GDM1 (cell line): Measurements from ENCODE around the gene ACADM.
"Not testable (repeated sequence)": the region's sequence is repeated elsewhere in the genome, so short reads cannot be mapped to it uniquely, and the experiment has no call there.

Experiments
- DNase-seq: peaks from one replicate; lab custom pipeline; 2025; lab: John Stamatoyannopoulos, UW

ACADM gene

DNA sequence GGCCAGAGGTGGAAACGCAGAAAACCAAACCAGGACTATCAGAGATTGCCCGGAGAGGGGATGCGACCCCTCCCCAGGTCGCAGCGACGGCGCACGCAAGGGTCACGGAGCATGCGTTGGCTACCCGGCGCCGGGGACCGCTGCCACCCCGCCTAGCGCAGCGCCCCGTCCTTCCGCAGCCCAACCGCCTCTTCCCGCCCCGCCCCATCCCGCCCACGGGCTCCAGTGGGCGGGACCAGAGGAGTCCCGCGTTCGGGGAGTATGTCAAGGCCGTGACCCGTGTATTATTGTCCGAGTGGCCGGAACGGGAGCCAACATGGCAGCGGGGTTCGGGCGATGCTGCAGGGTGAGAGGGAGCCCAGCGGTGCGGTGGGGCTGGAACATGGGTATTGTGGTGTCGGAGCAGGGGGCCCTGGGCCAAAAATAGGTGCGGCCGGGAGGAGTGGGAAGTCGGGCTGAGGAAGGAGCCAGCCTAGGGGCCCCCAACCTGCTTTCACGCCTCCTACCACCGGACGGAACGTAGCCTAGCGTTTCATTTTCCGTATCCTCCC, at the start of gene ACADM:
Gene ACADM (plus strand): TSS at position 238 of the 551 bp plus-strand sequence. CDS start 79 bp downstream, at position 317.
- peak; percentile 84 for DNase-seq

- no peak for DNase-seq
These were observed 47.1 kb upstream of the ACADM start for GRCh38 chr1:75677443-75677842.

DNA sequence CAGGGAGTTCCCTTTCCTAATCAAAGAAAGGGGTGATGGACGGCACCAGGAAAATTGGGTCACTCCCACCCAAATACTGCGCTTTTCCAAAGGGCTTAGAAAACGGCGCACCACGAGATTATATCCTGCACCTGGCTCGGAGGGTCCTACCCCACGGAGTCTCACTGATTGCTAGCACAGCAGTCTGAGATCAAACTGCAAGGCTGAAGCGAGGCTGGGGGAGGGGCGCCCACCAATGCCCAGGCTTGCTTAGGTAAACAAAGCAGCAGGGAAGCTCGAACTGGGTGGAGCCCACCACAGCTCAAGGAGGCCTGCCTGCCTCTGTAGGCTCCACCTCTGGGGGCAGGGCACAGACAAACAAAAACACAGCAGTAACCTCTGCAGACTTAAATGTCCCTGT, 46.5 kb upstream of the ACADM start:
- DNase-seq: not testable (repeated sequence)

- DNase-seq: no peak
These were observed 34.0 kb upstream of the ACADM start for GRCh38 chr1:75690547-75690946.

DNA sequence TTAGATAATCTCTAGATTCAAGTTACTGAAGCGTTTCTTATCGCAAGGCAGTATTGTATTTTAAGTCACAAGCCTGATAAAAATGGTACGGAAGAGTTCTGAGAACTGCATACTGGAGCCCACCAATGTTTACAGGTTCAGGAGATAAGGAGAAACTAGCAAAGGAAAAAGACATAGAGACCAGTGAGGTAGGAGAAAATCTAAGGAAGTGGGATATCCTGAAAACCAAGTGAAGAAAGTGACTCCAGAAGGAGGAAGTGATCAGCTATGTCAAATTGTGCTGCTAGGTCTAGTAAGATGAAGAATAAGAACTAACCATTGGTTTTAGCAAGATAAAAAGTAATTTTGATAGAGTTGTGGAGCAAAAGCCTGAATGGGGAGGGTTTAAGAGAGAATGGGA, 31.0 kb upstream of the ACADM start:
- no peak for DNase-seq

- DNase-seq: no peak
These were observed 28.5 kb upstream of the ACADM start for GRCh38 chr1:75696000-75696399.

DNA sequence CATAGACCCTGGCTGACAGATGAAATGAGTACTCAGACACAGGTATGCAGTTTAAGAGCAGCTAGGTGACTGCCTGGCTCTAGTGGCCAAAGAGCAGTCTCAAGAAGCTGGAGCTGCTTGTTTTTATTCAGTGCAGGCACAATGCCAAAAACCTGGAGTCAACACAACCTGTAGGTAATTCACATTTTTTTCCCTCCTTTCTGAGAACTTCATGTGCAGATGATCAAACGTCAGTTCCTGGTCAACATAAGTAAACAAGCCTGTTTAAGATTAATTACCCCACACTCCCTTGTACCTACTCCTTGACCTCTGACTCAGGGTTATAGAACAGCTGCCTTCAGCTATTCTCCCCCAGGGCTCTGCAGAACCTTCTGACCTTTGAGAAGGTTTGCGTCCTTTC, 17.3 kb upstream of the ACADM start:
- no peak for DNase-seq

- DNase-seq: no peak
These were observed 15.6 kb upstream of the ACADM start for GRCh38 chr1:75708910-75709309.

DNA sequence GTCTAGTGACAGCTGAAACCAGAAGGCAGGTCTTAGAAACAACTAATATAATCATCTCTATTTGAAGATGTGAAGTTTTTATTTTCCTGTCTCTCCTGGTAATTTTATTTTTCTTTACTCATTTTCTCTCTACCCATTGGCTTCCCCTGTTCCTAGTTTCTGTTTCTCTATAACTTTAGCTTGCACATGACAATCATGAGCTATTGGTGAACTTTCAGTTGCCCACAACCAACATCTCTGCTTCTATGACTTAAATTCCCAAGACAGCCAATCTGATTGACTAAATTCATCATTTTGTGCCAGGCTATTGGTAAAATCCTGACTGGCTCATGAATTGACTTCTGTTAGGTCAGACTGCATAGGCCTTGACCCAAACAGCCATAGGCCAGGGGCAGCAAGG, 13.7 kb upstream of the ACADM start:
- DNase-seq: no peak

DNA sequence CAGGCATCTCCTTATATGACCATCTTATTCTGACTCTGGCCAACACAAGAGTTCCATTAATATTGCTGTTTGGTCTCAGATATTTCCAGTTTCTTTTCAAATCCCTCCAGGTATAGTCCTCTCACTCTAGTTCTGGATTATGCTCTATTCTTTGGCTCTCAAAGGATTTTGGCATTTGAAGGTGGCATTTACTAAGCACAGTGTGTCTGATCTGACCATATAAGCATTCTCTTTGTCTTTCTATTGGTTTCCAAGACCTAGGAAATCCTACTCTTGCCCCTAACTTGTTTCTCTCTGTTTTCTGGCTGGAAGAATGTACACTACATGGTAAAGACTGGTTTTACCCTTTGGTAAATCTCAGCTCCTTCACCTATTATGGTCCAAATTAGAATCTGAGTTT, 12.7 kb upstream of the ACADM start:
- DNase-seq: no peak

DNA sequence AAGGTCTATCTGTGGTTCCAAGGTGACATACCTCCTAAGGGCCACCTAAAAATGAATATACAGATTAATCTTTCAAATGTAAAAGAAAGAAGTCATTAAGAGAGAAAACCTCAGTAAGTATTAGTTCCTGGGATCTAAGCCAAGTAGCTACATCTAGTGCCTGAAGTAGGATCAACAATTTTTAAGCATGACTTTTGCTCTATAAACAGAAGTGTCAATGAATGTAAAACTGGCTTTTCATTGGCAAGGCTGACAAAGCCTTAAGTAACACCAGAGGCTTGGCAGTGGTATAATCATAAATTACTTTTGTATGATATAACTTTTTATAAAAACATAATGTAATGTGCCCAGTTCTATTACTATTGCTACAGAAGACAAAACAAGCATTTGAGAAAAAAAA, 12.2 kb upstream of the ACADM start:
- no peak for DNase-seq

- no peak for DNase-seq
These were observed 4.7 kb upstream of the ACADM start for GRCh38 chr1:75719810-75720209.

DNA sequence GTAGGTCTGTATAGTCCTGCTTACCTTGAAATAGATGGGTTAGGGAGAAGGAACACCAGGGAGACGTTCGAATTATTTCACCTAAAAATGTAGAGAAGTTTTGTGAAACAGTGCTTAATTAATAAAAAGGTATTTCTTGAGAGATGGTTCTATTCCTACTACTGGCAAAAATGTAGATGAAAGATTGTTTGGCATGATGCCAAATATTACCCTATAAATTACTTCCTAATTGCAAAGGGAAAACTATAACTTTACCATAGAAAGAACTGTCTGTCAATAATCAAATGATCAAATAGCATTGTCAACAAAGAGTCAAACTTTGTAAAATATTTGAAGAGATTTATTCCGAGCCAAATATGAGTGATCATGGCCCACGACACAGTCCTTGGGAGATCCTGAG, 4.2 kb upstream of the ACADM start:
- DNase-seq: no peak

GRCh38 chr1:75720820-75721219, 3.7 kb upstream of the ACADM start:
- DNase-seq: no peak

DNA sequence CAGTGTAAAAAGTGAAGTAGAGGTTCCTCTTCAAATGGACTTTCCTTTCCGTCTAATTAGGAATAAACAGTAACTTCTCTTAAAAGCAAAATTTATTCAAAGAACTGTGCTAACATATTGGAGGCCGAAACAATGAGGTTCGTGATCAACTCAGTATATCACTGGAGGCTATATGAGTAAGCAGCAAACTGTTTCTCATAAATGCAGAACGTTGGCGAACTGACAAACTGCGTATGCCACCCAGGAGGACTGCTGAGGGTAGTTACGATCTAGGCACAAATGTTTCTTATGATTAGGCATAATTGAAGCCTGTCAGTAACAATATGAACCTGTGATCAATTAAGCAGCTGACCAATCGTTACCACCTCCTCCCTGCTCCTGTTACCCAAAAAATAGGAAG, 2.3 kb upstream of the ACADM start:
- DNase-seq: not testable (repeated sequence)

DNA sequence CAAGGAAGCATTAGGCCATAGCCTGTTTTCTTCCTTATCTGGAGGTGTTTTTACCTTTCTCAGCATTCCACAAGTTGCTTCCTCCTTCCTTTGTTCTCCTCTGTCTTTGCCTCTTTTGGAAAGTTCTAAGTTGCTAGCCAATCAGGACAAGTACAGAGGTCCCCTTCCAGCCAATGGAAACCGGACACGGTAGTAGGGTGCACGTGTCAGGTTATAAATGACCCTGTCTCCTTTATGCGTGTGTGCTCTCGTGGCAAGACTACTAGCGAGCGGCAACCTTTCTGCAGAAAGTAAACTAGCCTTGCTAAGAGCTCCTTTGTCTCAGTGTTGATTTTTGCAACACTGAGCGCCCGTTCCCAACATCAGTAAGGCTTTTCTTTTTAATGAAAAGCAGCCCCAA, 1.5 kb upstream of the ACADM start:
- no peak for DNase-seq

- peak; percentile 79 for DNase-seq
These were observed 479 bp upstream of the ACADM start for GRCh38 chr1:75723989-75724471.

DNA sequence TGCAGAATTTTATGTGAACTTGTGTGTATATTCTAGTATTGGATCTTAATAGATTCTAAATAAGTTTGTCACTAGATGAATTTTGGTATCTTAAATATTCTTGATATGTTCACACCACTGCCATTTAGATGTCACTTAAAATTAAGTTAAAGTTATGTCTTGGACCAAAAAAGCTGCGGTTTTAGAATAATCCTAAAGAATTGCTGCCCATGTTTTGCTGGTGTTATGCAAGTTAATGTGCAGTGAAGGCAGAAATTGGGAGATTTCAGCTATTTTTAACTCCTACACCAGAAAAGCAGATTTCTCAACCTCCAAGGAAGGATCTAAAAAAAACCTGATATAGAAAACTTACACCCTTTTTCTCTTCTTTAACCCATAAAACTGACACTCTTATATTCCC, 757 bp downstream of the ACADM start:
- DNase-seq: no peak

DNA sequence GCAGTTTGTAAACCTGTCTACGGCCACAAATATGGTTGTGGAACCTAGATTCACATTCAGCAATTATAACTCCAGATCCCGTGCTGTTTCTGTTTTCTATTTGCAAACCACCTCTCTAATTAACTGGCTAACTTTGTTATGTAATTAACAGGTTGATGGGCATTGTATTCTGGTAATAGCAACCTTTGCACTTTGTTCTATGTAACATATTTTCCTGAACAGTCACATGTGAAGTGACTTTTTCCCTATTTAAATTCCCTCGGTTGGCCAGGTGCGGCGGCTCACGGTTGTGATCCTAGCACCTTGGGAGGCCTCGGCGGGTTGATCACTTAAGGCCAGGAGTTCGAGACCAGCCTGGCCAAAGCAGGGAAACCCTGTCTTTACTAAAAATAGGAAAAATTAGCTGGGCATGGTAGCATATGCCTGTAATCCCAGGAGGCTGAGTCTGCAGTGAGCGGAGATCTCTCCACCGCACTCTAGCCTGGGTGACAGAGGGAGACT, 1.4 kb downstream of the ACADM start:
- DNase-seq: no peak

DNA sequence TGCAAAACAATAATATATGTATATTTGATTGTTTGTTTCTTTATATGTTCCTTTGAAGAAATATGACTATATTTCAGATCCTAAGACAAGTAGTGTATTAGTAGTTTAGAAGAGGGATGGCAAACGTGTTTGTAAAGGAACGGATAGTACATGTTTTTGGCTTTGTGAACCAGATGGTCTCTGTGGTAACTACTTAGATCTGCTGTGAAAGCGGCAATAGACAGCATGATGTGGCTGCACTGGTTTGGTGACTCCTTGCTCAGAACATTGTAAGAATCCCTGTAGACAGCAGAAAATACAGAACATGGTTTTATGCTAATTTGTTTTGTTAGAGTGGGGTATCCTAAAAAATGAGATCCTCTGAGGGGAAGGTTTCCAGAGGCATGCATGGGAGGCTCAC, 3.1 kb downstream of the ACADM start:
- DNase-seq: no peak

GRCh38 chr1:75730432-75730831, 5.9 kb downstream of the ACADM start:
- DNase-seq: no peak

GRCh38 chr1:75731881-75732280, 7.4 kb downstream of the ACADM start:
- no peak for DNase-seq

DNA sequence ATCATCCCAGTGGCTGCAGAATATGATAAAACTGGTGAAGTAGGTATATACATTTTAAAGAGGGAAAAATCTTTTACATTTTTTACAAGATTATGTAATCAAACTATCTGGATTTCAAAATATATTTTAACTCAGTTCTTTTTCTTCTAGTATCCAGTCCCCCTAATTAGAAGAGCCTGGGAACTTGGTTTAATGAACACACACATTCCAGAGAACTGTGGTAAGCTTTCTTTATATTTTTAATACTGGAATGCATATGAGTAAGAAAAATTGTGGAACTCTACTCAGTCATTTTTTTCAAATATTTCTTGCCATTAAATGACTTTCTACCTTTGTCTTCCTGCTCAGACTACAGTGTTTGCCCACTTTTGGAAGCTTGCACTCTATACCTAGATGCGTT, 8.2 kb downstream of the ACADM start:
- DNase-seq: no peak

- DNase-seq: no peak
These were observed 9.2 kb downstream of the ACADM start for GRCh38 chr1:75733661-75734060.
